ENCODE data around the gene CNTRL. TPM values are rescaled to one million over a fixed set of nuclear protein-coding genes. Genes with fewer than 3 reads are reported as not detected.
A peak's percentile ranks its signal among the peaks of the same experiment; 100 is the strongest.

The CNTRL gene
- total RNA-seq, 1 experiment from 2014 or later: 44.9 TPM

DNA sequence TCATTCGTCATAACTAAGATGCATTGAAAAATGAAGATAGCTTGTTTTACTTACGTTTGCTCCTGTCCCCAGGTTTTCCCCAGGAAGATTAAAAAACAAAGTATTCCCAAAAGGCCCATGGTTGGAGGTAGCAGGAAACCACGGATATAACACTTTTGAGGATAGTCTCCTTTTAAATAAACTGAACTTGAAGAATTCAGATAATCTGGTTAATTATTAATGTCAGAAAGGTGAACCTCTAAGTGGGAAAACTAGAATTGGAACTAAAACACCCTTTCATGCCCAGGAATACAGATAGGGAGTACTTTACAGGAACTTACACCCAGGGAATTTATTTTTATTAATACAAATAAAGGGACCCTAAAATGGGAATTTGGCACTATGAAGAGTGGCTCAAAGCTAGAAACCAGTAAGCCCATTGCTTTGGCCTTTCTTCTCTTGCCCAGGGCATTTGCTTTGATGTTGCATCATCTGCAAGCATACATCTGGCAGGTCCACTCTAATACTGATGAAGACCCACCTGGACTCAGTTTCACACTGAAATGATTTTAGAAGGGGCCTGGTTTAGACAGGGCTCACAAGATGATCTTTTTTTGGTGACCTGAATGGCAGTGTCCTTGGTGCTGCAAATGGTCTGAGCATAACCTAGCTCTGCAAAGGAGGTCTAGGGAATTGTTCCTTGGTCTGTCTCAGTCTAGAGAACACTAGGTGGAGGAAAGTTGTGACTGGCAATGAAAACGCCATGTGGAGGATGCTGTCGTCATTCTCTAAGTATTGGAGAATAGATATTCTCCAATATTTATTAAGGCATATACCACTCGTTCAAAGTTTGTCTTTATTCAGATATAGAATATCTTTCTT, 24.4 kb upstream of the CNTRL start, which contains the start of gene C5:
Gene C5, minus strand, starts transcription at position 148 of the 861 bp plus-strand sequence. Its CDS starts 29 bp downstream, at position 119.
- POLR2A ChIA-PET (ENCODE audit: unreplicated experiment): no interaction called here
- Histone ChIP-seq H3K79me2 (ENCODE audit: low read depth) (no peaks in the 10 kb centered on the region), H3F3A (ENCODE audit: insufficient read depth, low read depth) (no peaks in the 10 kb centered on the region), H4K20me1 (ENCODE audit: insufficient read depth) (no peaks in the 10 kb centered on the region), H2AFZ (no peak within 1 kb of the TSS), H3K9me2 (ENCODE audit: insufficient read depth) (no peaks in the 10 kb centered on the region), H3K9me3 (ENCODE audit: insufficient read depth, low read depth) (no peaks in the 10 kb centered on the region), H3K27me3 (ENCODE audit: insufficient read depth, low read depth) (no peaks in the 10 kb centered on the region), H3K27ac (no peak within 1 kb of the TSS), H3K36me3 (ENCODE audit: low read depth) (no peaks in the 10 kb centered on the region), H3K4me1 (replicated peaks; ENCODE audit: insufficient read depth) (no peaks in the 10 kb centered on the region; the same call in 1 of the 2 replicates), H3K4me2 (no peak within 1 kb of the TSS), H3K4me3 (no peak within 1 kb of the TSS)
- DNase-seq: no peak
- TF ChIP-seq, protein P1, sequence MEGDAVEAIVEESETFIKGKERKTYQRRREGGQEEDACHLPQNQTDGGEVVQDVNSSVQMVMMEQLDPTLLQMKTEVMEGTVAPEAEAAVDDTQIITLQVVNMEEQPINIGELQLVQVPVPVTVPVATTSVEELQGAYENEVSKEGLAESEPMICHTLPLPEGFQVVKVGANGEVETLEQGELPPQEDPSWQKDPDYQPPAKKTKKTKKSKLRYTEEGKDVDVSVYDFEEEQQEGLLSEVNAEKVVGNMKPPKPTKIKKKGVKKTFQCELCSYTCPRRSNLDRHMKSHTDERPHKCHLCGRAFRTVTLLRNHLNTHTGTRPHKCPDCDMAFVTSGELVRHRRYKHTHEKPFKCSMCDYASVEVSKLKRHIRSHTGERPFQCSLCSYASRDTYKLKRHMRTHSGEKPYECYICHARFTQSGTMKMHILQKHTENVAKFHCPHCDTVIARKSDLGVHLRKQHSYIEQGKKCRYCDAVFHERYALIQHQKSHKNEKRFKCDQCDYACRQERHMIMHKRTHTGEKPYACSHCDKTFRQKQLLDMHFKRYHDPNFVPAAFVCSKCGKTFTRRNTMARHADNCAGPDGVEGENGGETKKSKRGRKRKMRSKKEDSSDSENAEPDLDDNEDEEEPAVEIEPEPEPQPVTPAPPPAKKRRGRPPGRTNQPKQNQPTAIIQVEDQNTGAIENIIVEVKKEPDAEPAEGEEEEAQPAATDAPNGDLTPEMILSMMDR (conservative IDR thresholded peaks at IDR 0.05): no peak
- TF ChIP-seq EZH2 (IDR thresholded peaks at IDR 0.05; ENCODE audit: low read depth): no peak
- CTCF ChIA-PET: interaction anchor here (0.6 kb wide), 2 partner anchors 239 to 446 kb away, joined by 3 to 4 read pairs; no protein-coding TSS in a partner anchor
- BruUV-seq (replicated peaks): no TSS peak
- intact Hi-C loops (cut with micrococcal nuclease; ENCODE audit: unreplicated experiment): no loop called here

DNA sequence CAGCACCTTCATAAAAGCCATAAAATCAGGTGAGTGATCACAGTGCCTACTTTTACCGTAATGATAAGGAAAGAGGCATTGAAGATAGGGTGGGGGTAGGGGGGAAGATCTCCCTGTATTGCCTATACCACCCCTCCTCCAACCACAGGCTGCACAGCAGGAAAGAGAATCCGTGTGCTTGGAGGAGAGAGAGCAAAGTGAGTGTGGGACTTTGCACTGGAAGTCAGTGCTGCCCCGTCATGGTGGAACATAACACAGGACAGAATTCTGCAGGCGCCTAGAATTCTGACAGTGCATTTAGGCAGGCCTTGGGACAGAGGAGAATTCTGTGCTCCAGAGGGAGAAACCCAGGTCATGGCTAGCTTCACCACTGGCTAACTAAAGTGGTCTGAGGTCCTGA, 21.2 kb upstream of the CNTRL start:
- H3K9me3 ChIP-seq (ENCODE audit: insufficient read depth, low read depth): no peaks in the 10 kb centered on the region
- intact Hi-C loops (cut with micrococcal nuclease; ENCODE audit: unreplicated experiment): no loop called here
- CTCF ChIA-PET: no interaction called here
- no peak for DNase-seq
- H3K27ac ChIP-seq: no peak overlapping the region
- TF ChIP-seq, protein P1 (conservative IDR thresholded peaks at IDR 0.05): no peak
- no peak for TF ChIP-seq EZH2 (IDR thresholded peaks at IDR 0.05; ENCODE audit: low read depth)
- H4K20me1 ChIP-seq (ENCODE audit: insufficient read depth): no peaks in the 10 kb centered on the region
- no peak overlapping the region for H3K4me2 ChIP-seq
- no peaks in the 10 kb centered on the region for H3K9me2 ChIP-seq (ENCODE audit: insufficient read depth)
- no peaks in the 10 kb centered on the region for H3F3A ChIP-seq (ENCODE audit: insufficient read depth, low read depth)
- no peaks in the 10 kb centered on the region; the same call in 1 of the 2 replicates for H3K4me1 ChIP-seq (replicated peaks; ENCODE audit: insufficient read depth)
- H3K36me3 ChIP-seq (ENCODE audit: low read depth): no peaks in the 10 kb centered on the region
- H2AFZ ChIP-seq: no peak overlapping the region
- H3K4me3 ChIP-seq: no peak overlapping the region
- BruUV-seq (replicated peaks): no TSS peak
- POLR2A ChIA-PET (ENCODE audit: unreplicated experiment): no interaction called here
- H3K79me2 ChIP-seq (ENCODE audit: low read depth): no peaks in the 10 kb centered on the region
- no peaks in the 10 kb centered on the region for H3K27me3 ChIP-seq (ENCODE audit: insufficient read depth, low read depth)

DNA sequence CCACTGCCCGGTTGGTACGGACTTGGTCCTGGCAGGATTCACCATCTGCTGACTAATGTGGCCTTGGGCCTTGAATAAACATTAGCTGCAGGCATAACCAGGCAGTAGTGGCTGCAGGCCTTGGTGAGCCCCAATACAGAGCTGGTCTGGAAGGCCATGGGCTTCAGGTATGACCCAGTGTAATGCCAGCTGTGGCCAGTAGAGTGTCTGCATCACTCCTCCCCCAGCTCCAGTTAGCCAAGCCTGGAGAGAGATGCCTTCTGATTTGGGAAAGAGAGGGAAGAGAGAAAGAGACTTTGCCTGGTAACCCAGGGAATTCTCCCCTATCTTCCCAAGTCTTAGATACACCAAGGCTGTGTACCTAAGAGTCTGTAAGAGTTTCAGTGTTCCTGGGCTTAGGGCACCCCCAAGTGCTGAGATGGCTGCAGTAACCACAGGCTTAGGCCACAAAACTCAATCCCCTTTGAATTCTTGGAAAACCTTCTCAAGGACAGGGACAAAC, 19.1 kb upstream of the CNTRL start:
- H2AFZ ChIP-seq: no peak overlapping the region
- no peaks in the 10 kb centered on the region for H3K9me3 ChIP-seq (ENCODE audit: insufficient read depth, low read depth)
- ChIA-PET CTCF (interaction anchor here (0.5 kb wide), 1 partner anchor 12 kb away, joined by 4 read pairs; no protein-coding TSS in a partner anchor), POLR2A (ENCODE audit: unreplicated experiment) (no interaction called here)
- DNase-seq: no peak
- no peak overlapping the region for H3K4me2 ChIP-seq
- intact Hi-C loops (cut with micrococcal nuclease; ENCODE audit: unreplicated experiment): no loop called here
- H3K36me3 ChIP-seq (ENCODE audit: low read depth): no peaks in the 10 kb centered on the region
- no peak for TF ChIP-seq EZH2 (IDR thresholded peaks at IDR 0.05; ENCODE audit: low read depth)
- TF ChIP-seq, protein P1 (conservative IDR thresholded peaks at IDR 0.05): peak; percentile 55
- H3K27ac ChIP-seq: no peak overlapping the region
- H3K9me2 ChIP-seq (ENCODE audit: insufficient read depth): no peaks in the 10 kb centered on the region
- H4K20me1 ChIP-seq (ENCODE audit: insufficient read depth): no peaks in the 10 kb centered on the region
- no peaks in the 10 kb centered on the region for H3F3A ChIP-seq (ENCODE audit: insufficient read depth, low read depth)
- no peaks in the 10 kb centered on the region for H3K4me1 ChIP-seq (replicated peaks; ENCODE audit: insufficient read depth)
- no peaks in the 10 kb centered on the region for H3K79me2 ChIP-seq (ENCODE audit: low read depth)
- BruUV-seq (replicated peaks): no TSS peak
- H3K27me3 ChIP-seq (ENCODE audit: insufficient read depth, low read depth): no peaks in the 10 kb centered on the region
- no peak overlapping the region for H3K4me3 ChIP-seq

Data from PC-9 (cell line).